Stimulated activated CD8-positive, alpha-beta memory T cell treated with anti-CD3 and anti-CD28 coated beads, Interleukin-12 subunit alpha, Interleukin-12 subunit beta, amount 100 ng/mL, for 24 hours (primary cell): Measurements from ENCODE around the gene MACROH2A1.

Experiments
- DNase-seq: peaks from one replicate; pipeline ENCODE4 v3.0.0-alpha.2; 2020; ENCODE audit errors: extremely low read depth

MACROH2A1 gene

DNA sequence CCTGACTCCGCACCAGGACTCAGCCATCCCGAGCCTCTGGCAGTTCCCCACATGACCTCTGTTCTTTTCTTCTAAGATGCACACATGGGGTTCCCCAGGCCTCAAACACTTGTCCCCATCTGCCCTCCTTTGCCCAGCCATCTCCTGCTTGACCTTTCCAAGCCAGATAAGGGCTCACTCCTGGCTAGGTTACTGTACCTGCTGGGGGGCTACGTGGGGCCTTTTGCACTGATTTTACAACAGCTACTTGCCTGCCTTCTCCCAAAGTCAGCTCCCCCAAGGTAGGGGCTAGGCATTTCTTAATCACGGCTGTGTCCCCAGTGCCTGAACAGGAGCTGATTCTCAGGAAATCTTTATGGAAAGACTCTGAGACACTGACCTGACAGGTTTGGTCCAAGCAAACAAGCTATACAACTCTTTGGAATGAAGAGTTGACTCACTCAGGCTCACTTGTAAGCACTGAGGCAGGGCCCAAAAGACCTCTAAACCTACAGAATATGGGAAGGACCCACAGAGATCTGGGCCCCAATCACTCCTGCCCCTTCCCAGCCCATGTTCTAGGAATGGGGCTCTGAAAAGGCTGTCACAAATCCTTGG, 2.5 kb downstream of the MACROH2A1 start:
- no peak for DNase-seq

DNA sequence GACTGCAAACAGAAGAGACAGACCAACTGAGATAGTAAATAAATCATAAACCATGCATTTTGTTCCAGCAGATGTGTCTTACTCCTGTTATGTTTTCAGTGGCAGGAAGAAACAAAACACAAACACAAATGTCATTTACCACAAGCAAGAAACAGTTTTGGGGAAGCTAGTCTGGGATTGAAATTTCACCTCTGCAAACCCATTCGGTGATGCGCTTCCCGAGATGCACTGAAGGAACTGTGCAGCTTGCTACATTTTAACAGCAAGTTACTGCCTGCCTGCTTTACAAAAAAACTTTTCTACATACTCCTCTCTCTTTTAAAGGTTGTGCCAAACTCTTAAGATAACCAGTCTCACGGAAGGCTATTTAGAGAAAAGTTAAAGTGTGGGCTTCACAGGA, 3.2 kb downstream of the MACROH2A1 start:
- no peak for DNase-seq

DNA sequence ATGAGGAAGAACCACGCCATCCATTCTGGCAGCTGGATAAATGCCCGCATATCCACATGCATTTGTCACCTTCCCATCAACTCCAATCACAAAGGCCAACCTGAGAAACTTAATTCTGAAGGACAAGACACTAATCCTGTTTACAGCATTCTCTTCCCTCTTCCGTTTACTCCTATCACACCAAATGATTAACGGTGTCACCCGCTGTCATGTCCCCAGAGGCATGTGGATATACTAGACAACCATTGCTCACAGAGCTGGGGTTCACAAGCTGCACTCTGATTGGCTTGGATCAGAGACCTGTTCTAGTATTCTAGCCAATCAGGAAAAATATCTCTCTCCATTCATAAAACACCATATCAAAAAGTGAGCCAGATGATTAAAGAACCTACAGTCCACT, 3.6 kb downstream of the MACROH2A1 start:
- DNase-seq = no peak

DNA sequence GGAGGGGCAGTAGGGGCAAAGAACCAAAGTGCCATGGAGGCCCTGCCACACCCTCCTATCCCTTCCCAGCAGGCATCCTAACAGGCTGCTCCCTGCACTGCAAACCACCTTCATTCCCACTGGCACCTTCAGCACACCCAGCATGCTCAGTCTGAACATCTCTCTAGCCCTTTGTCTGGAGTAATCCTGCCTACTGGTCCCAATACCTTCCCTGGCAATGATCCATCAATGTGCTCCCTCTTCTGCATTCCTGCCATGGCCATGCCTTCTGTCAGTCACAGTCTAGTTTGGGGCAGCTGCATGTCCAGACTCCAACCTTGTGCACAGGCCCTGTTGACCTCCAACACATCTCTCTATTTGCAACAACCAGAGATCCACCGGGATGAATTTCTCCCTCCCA, 4.9 kb downstream of the MACROH2A1 start:
- no peak for DNase-seq

DNA sequence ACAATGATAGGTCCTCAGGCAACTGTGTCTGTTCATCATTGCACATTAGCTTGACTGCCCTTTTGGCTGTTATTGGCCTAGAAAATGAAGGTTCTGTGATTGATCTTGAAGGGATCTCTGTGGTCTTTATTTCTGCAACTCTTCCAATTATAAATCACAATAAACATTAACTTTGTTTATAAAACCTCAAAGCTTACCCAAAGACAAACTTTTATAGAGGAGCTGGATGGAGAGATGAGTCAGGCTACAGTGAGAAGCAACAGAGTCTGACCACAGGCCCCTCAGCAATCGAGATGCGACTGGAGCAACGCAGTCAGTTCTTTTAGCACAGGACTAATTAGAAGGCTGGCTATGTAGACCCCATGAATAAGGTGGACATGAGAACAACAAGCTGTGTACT, 5.3 kb downstream of the MACROH2A1 start:
- DNase-seq = no peak

DNA sequence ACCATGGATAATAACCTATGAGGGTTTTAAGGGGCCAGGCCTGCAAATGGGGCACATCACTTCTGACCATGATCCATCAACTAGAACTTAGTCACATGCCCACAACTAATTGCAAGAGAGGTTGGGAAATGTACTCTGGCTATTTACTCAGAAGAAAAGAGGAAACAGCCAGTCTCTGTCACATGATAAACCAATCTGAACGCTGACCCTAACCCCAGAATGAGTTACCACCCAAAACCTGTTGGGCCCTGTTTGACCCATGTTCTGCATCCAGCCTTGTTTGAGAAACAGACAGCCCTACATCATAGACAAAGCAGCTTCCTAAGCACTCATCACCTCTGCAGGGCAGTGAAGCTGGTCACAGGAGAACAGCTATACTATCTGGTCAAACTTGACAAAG, 5.8 kb downstream of the MACROH2A1 start:
- DNase-seq = no peak

DNA sequence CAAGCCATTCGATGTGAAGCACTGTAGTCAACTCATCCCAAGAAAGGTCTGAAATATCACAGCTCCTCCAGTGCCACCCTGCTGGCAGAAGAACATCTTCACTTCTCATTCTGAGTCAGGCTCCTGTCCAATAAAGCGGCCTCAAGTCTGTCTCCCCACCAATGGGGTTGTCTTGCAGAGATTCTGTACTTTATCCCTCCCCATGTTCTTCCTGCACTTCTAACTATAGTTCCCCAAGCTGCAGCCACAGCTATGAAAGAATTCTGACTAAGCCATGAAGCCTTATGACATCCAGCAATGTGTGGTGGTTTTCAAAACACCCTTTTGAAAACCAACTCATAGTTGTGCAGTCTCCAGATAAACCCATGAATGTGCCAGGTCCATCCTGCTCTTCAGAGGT, 6.8 kb downstream of the MACROH2A1 start:
- no peak for DNase-seq

DNA sequence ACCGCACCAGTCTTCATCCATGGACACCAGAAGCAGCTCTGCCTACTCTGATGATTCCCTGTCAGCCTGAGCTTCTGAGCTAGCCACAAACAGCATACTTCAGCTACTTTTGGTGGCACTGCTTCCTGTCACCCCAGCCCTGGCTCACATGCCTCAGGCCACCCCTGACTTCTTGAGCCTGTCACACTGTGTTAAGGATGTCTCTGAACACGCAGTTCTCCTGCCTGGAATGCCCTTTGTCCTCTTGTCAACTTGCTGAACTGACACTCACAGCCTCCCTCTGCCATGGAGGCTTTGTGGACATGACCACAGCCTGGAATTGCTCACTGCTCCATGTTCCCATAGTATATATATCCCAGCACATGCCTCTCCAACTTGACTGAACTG, 7.2 kb downstream of the MACROH2A1 start:
- DNase-seq = no peak

GRCh38 chr5:135391116-135391868, 7.7 kb downstream of the MACROH2A1 start:
- no peak for DNase-seq

DNA sequence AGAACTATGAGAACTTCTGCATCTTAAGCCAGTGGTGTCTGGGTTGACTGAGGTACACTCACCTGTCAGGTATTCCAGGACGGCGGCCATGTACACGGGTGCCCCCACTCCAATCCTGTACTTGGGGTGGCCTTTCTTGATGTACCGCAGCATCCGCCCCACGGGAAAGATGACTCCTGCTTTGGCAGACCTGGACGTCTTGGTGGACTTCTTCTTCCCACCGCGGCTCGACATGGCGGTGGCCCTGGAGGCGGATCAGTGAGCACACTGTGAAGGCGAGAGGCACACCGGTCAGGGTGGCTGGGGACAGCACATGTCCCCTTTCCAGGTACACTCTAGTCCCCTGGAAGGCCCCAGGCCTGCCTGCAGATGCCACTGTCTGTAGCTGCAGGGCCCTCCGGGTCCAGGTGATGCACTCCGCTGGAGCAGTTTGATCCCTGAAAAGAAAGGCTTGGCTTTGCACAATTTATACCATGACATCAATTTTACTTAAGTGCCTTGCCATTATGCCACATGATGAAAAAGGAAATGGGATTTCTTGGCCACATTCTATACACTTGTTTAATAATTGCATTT, 10.1 kb downstream of the MACROH2A1 start:
- no peak for DNase-seq

DNA sequence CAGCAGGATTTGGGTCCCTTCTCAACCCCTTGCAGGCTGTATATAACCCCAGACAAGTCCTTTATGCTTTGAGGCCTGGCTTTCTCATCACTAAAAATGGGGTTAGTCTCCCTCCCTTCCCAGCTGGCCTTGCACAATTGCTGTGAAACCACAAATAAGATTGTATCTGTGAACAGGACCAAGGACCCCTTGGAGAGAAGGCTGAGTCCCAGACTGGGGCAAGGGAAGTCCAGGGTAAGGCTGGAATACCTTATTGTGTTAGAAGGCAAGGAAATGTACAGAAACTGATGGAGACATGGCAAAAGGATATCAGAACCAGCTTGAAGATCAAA, 11.4 kb downstream of the MACROH2A1 start:
- no peak for DNase-seq

DNA sequence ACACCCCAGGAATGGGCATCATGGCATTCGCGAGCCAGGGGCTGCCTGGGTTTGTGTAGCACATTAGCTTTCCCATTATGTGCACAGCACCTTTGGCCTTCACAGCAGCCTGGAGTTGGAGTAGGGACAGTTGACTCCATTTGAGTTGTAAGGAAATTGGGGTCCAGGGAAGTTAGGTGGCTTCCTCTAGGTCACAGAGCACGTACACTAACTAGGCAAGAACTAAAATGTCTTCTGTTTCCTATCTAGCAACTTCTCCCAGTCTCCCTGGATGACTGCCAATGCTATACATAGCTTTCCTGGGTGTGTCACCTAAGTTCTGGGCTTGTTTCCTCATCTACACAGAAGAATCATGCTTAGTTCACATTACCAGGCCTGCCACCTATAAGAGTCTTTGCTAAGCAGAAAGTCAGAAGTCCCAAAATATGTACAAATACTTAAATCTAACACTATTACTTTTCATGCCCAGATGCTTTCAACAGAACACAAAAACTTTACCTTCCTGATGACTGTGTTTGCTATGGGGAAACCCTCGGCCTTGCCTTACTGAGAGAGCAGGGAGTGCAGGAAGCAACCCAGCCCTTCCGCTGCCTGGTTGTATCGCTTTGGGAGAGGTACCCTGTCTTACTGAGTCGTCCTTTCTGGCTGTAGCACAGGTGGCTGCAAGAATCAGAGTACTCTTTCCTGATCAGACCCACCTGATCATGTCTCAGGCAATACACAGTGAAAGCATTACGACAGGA, 12.0 kb downstream of the MACROH2A1 start:
- DNase-seq = no peak

GRCh38 chr5:135386096-135386495, 12.9 kb downstream of the MACROH2A1 start:
- no peak for DNase-seq

DNA sequence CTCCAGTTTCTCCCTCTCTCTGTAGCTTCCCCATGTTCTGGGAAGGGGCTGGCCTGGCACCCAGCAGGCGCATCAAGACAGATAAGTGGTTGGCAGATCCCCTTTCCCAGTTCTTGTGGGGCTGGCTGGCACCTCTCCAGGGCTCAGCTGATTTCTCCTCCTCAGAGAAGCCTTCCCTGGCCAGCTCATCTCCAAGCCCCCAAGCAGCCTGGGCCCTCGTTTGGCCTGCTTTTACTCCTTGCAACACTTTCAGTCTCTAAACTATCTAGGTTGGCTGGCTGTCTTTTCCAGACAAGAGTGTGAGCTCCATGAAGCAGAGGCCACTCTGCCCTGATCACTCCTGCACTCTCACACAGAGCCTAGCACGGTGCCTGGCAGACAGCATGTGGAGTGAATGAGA, 13.5 kb downstream of the MACROH2A1 start:
- no peak for DNase-seq

DNA sequence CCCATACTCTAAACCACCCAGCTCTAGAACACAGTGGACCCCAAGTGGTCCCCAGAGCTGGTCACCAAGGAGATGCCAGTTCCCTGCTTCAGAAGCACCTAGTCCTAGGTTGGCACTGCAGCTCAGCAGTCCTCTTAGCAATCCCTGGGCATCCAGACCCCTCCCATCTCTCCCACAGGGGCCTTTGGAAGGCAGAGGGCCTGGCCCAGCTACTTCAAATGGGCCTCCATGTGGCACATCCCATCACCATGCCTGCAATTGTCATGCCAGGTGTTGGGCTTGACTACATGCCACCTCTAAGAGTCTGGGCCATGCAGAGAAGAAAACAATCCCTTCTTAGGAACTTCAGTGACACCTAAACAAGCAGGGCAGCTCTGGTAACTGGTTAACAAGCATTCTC, 14.1 kb downstream of the MACROH2A1 start:
- DNase-seq = no peak

- DNase-seq = no peak
Observed at GRCh38 chr5:135383803-135384495, 15.1 kb downstream of the MACROH2A1 start.

- DNase-seq = no peak
Observed at GRCh38 chr5:135382981-135383380, 16.1 kb downstream of the MACROH2A1 start.

GRCh38 chr5:135382106-135382790, 16.8 kb downstream of the MACROH2A1 start:
- DNase-seq = no peak

DNA sequence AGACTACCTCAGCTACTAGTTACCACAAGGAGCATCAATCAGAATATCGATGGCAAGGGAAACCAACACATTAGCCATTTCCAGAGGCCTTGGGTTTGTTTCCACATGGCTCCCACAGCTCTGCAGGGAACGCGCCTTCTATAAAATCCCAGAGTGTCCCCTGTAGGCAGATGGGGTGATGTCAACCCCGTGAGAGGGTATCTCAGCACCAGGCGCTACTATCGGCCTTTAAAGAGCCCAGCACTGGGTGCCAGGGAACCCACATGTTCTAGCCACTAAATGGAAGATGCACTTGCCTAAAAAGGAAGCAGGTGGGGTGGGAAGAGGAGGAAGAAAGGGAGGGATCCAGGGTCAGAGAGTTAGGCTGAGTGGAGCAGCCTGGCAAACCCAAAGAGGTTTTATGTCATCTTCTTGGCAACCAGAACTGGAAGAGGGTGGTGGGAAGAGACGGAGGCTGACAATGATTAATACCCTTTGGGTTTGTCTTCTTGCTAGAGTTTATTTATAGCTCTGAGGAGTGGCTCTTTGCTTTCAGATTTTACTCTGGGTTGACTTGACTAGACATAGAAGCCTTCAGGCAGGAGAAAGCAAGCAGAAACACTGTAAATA, 19.9 kb downstream of the MACROH2A1 start:
- DNase-seq = no peak

- DNase-seq = no peak
Observed at GRCh38 chr5:135377751-135378680, 21.0 kb downstream of the MACROH2A1 start.
